Measurements from ENCODE around the gene SPSB4.

DNA sequence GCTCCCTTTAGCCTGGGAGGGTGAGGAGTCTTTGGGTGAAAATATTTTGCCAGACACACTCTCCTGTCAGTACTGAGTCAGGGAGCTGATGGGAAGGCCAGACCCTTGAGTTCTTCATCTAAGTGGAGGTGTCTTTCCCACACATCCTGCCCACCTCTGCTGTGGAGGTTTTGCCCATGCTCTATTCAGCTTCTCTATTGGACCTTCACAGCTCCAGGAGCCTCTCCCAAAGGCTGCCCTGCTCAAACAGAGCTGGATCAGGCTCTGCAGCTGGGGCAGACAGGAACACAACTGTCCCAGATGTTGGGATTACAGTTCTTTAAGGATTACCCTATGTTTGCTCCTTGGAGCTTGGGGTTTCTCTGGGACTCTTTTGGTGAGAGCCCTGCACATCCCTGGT, 77.9 kb downstream of the SPSB4 start:
- no peak for TF ChIP-seq POLR2A (IDR thresholded peaks at IDR 0.05)
- TF ChIP-seq, protein P1, sequence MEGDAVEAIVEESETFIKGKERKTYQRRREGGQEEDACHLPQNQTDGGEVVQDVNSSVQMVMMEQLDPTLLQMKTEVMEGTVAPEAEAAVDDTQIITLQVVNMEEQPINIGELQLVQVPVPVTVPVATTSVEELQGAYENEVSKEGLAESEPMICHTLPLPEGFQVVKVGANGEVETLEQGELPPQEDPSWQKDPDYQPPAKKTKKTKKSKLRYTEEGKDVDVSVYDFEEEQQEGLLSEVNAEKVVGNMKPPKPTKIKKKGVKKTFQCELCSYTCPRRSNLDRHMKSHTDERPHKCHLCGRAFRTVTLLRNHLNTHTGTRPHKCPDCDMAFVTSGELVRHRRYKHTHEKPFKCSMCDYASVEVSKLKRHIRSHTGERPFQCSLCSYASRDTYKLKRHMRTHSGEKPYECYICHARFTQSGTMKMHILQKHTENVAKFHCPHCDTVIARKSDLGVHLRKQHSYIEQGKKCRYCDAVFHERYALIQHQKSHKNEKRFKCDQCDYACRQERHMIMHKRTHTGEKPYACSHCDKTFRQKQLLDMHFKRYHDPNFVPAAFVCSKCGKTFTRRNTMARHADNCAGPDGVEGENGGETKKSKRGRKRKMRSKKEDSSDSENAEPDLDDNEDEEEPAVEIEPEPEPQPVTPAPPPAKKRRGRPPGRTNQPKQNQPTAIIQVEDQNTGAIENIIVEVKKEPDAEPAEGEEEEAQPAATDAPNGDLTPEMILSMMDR (IDR thresholded peaks at IDR 0.05), result no peak
- TF ChIP-seq POLR2AphosphoS5 (IDR thresholded peaks at IDR 0.05), result no peak
